Subcutaneous adipose tissue (tissue), 4 donors: Measurements from ENCODE around the gene HRH4. TPM values are rescaled to one million over a fixed set of nuclear protein-coding genes. Genes with fewer than 3 reads are reported as not detected.

ENCODE experiments used
- CTCF ChIP-seq: fragments of 450-650 bp; IDR thresholded peaks from one replicate; pipeline ENCODE4 v1.5.1; 2016; ENCODE audit warnings: low read depth, mild to moderate bottlenecking, control low read depth, antibody characterized with exemption, moderate library complexity
- total RNA-seq, 4 donors: library from RNA; depleted of rRNA; stranded (reverse); fragments of >200 nt; gene quantifications; one replicate each; pipeline ENCODE4 v1.1.0, GENCODE V29; 2016

HRH4 gene
- total RNA-seq, 4 donors from 2014 or later: 0.44 to 0.68 TPM; not detected in 2

- TF ChIP-seq CTCF: no peak
These were observed 18.9 kb downstream of the HRH4 start for GRCh38 chr18:24479371-24479770.

- TF ChIP-seq CTCF: no peak
These were observed 22.4 kb downstream of the HRH4 start for GRCh38 chr18:24482821-24483220.

- no peak for TF ChIP-seq CTCF
These were observed 25.2 kb downstream of the HRH4 start for GRCh38 chr18:24485681-24486080.

- no peak for TF ChIP-seq CTCF
These were observed 26.2 kb downstream of the HRH4 start for GRCh38 chr18:24486684-24487083.

- no peak for TF ChIP-seq CTCF
These were observed 28.5 kb downstream of the HRH4 start for GRCh38 chr18:24488824-24489493.

- TF ChIP-seq CTCF: no peak
These were observed 30.1 kb downstream of the HRH4 start for GRCh38 chr18:24490539-24490938.

GRCh38 chr18:24491927-24492834 is 31.7 kb downstream of the HRH4 start:
- TF ChIP-seq CTCF: no peak
